ENCODE measurements around the gene BCDIN3D.

GRCh38 chr12:49808686-49809380 is 34.1 kb downstream of the BCDIN3D start:
- no peak for TF ChIP-seq SUPT20H (IDR thresholded peaks at IDR 0.05; ENCODE audit: borderline replicate concordance, control insufficient read depth, low read depth, low read length)
- TF ChIP-seq TCF7 (IDR thresholded peaks at IDR 0.05; ENCODE audit: borderline replicate concordance), result no peak
- TF ChIP-seq POLR2A (IDR thresholded peaks at IDR 0.05; ENCODE audit: low read depth, low read length), result no peak
- TF ChIP-seq CTCF (IDR thresholded peaks at IDR 0.05 in 2 of 3, conservative IDR thresholded peaks at IDR 0.05 in 1 of 3; ENCODE audit: control insufficient read depth in 2 of 3, extremely low read depth in 1 of 3, insufficient read depth in 1 of 3, low read depth in 3 of 3, low read length in 3 of 3), result no peak
- no peak for TF ChIP-seq RELA (IDR thresholded peaks at IDR 0.05; ENCODE audit: borderline replicate concordance, partially characterized antibody)
- TF ChIP-seq PAX5 (IDR thresholded peaks at IDR 0.05; ENCODE audit: borderline replicate concordance, low read depth, low read length), result no peak
- no peak for TF ChIP-seq SP1 (IDR thresholded peaks at IDR 0.05; ENCODE audit: low read depth, low read length)
- no peak for TF ChIP-seq REST (IDR thresholded peaks at IDR 0.05; ENCODE audit: low read depth, low read length)
- no peak for TF ChIP-seq NR2F1 (conservative IDR thresholded peaks at IDR 0.05)
- TF ChIP-seq CBX3 (IDR thresholded peaks at IDR 0.05; ENCODE audit: borderline replicate concordance, low read depth), result no peak
- no peak for TF ChIP-seq BRCA1 (IDR thresholded peaks at IDR 0.05; ENCODE audit: low read depth, low read length)
- TF ChIP-seq FOXK2 (IDR thresholded peaks at IDR 0.05), result no peak
